Stimulated activated CD4-positive, alpha-beta T cell treated with anti-CD3 and anti-CD28 coated beads, Interleukin-4, amount 100 ng/mL, for 24 hours (primary cell): ENCODE measurements around the gene BCORL1.
A peak's percentile ranks its signal among the peaks of the same experiment; 100 is the strongest.

Experiments
- DNase-seq: peaks from one replicate; pipeline ENCODE4 v3.0.0-alpha.2; 2020

The BCORL1 gene

GRCh38 chrX:130071611-130072344 lies 89.3 kb downstream of the BCORL1 start:
- DNase-seq, result no peak

- no peak for DNase-seq
Measured at GRCh38 chrX:130072345-130072740, 89.9 kb downstream of the BCORL1 start.

DNA sequence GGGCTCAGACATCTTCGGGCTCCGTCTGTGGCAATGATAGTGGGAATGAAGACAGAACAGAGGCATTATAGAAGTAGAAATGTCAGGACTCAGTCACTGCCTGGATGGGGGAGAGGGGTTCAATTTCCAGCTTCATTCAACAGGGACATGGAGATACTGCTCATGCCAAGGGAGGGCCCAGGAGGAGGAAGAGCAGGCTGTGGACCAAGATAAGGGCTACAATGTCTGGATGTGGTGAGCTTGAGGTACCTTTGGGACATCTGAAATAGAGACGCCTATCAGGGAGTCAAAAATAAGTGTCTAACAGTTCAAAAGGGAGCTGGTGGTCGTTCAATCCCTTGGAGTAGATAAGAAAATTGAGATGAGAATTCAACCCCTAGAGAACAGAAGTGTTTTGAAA lies 93.3 kb downstream of the BCORL1 start:
- no peak for DNase-seq

DNA sequence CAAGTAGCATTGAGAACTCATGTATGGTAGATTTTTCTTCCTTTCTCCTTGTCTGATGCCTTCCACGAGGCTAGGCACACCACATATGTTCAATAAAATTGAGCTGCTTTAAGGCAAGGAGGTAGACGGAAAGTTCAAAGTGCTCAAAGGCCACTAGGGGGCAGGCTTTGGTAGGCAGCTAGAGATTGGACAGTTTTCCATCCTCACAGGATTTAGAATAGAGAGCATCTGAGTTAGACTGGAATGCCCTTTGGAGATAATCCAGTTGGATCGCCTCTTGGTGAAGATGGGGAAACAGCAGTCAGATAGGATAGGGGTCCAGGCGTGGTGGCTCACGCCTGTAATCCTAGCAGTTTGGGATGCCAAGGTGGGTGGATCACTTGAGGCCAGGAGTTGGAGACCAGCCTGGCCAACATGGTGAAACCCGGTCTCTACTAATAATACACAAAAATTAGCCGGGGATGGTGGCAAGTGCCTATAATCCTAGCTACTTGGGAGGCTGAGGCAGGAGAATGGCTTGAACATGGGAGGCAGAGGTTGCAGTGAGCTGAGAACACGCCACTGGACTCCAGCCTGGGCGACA lies 97.5 kb downstream of the BCORL1 start:
- DNase-seq, result peak; percentile 62

DNA sequence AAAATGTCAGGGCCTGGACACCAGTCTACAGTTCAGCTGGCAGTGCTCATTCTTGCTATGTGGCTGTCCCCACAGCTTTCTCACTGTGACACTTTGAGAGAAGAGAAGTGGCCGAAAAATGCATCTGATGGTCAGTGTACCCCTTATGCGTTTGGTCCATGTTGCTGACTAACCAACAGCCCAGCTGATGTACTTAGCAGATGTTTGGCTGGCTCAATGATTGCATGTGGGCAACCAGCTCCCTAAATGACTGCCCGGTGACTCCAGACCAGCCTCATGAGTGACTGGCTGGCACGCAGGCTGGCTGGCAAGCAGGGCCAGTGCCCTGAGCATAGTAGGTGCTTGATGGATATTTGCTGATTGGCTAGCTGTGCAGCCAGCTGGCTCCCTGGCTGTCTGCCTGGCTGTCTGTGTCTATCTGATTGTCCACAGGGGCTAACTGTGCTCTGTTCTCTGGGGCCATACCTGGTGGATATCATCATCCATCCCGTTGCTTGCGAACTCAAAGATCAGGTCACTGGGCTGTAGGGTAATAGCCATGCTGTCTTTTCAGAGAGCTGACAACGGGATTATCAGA lies 98.4 kb downstream of the BCORL1 start:
- DNase-seq, result no peak

DNA sequence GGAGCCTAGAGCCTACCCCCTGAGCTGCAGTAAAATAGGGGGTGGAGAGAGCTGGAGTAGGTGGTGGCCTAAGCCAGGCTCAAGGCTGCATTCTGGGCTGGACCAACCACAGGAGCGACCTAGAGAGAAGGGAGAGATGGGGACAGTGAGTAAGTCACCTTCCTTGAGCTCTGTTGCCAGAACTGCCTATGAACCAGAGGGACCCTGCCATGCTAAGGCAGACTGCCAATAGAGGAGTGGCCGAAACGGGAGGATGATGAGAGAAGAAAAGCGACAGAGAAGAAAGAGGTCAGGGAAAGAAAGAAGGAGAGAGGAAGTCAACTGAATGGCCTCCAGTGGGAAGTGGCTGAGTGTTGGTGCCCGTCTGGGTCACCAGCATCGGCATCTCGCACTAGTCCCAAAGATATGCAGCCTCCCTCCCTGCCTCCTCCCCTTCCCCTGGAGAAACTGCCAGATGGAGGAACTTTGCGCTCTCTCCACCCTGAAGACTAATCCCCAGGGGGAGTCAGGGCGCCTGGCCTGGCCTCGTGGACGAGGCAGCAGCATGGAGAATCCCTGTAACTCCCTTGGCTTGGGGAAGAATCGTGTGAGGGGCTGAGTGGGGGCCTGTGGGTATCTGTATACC lies 99.1 kb downstream of the BCORL1 start:
- no peak for DNase-seq

DNA sequence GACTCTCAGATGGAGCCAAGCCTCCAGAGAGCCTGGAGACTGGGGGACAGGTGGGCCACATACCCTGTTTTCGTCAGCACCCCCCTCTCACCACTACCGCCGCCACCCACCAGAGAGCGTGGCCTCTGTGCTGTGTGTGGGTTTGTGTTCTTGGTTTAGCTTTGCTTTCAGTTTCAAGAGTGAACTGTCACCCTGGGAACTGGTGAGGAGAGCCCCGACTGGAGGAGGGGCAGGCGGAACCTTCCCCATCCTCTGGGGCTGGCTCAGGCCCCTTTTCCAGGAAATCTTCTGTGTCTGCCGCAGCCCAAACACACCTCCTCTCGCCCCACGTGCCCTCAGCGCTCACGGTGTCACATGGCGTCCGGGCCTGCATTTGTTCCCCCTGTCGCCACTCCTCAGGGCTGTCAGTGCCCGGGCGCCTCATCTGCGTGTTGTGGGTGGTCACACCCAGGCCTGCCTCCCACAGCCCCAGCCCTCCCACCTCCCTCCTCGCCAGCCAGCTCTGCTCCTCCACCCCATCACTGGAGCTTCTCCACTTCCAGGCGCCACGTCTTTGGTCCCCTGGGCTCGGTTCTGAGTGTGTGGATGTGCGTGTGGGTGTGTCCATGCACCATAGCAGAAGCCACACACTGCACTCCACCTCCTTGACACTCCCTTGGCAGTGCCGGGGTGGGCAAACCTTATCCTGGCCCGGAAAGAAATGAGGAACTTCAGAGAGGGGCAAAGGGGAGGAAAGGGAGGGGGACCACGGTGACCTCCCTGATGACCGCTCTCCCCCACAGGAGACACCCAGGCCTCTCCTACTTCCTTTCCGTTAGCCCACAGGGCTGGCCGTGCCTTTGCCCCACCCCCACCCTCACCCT lies 100.0 kb downstream of the BCORL1 start:
- peak; percentile 73 for DNase-seq

GRCh38 chrX:130083107-130083490 lies 100.7 kb downstream of the BCORL1 start:
- no peak for DNase-seq

DNA sequence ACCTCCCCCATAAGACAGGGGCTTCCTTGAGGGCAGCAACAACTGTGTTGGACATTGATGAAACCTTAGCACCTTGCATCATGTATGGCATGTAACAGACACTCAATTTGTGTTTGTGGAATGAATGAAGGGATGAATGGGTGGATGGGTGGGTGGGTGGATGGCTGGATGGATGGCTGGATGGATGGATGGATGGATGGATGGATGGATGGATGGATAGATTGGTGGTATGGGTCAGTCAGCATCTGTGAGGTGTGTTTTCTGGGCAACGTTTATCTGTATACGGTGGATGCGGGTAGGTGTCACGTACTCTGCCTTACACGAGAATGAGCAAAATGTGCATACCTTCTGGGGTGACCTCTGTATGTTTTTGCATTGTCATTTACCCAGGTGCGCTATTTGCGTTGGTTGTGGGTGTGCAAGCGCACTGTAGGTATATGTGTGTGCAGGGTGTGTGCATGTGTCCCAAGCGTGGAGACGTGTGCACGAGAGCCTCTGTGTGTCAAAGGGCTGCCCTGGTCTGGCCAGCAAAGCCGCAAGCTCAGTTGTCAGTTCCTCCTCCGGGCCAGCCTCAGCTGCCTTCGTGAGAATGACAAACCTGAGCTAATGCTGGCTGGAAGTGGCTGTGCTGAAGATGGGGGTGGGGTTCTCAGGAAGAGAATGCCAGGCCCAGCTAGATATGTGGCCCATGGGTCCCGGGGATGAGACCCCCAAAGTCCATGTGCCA lies 101.4 kb downstream of the BCORL1 start:
- DNase-seq, result no peak

GRCh38 chrX:130084631-130085237 lies 102.3 kb downstream of the BCORL1 start:
- no peak for DNase-seq

GRCh38 chrX:130085551-130086446 lies 103.4 kb downstream of the BCORL1 start:
- peak; percentile 7 for DNase-seq

DNA sequence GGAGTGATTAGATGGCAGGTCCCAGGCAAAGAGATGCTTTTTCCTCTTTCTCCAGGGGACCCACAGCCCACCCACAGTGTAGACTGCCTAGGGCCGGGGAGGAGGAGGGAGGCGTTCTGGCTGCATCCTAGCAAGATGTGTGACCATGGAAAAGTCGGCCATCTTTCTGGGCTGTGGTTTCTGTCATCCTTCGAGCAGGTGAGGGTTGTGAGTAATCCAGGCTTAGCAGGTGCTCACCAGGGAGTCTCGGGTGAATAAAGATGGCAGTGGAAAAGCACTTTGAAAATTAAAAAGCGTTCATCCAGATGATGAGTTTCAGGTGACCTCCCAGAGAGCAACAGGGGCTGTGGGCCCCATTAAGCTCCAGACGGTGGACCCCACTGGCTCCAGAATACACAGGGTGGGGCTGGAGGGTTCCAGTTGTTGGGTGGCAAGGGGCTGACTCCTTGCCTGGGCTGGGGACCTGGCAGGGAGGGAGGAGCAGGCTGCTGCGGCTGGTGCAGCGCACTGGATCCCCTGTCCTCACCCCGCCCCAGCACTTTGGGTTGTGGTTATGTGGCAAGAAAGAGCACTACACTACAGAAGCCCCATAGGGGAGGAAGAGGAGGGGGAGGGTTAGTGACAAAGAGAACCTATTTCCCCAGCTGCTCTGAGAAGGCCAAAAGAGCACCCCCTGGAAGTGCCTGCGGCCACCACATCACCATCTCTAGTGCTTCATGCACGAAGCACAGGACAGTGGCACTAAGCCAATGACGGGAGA lies 104.2 kb downstream of the BCORL1 start:
- DNase-seq, result peak; percentile 62

DNA sequence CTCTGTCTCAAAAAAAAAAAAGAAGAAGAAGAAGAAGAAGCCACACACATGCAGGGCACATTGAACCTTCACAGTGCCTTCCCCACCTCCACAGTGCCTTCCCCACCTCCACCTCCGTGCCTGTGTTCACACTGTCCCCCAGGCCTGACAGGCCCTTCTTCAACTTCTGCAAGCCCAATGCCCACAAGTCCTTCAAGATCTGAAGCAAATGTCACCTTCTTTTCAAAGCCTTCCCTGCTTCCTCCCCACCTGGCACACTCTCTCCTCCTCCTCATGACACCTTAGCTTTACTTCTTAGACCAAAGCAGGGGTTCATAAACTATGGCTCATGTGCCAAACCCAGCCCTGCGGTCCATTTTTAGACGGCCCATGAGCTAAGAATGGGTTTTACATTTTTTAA lies 107.9 kb downstream of the BCORL1 start:
- DNase-seq, result no peak

DNA sequence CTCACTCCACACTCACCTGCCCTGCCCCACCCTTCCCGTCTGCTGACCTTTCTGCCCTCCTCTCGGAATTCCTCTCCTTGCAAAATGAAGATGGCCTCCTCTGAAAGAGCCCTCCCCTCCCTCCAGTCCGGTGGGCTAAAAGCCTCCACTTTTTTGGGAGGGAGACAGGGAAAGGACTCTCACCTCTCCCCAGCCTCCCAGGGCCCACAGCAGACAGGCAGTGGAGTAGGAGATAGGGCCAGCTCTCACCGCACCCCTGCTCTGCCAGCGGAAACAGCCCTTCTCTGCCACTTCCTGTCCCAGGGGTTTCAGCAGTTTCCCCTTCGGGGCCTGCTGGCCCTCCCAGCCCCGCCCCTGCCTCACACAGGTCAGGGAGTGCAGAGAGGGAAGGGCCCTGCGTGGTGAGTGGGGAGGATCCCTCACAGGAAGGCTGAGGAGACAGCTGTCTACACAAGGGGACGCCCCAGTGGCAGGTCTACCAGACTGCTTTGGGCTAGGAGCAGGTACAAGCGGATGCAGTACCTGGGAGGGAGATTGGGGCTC lies 109.6 kb downstream of the BCORL1 start:
- DNase-seq, result peak; percentile 73

GRCh38 chrX:130093271-130093670 lies 110.8 kb downstream of the BCORL1 start:
- no peak for DNase-seq

DNA sequence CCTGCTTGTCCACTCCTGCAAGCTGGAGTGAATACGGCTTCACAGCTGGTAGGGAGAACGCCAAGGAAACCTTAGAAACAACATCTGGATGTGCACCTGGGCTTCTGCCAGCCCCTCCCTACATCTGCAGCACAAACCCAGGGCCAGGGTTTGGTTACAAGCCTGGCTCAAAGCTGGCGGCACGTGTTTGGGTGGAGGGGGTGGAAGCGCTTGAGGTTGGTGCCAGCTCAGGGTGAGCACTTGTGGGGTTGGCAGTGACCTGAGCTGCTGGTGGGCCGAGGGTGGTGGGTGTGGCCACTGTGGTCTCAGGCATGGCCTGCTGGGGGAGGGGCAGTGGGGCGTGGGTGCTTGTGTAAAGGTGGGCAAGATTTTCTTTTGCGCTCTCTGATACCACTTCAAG lies 112.3 kb downstream of the BCORL1 start:
- DNase-seq, result no peak

- no peak for DNase-seq
Measured at GRCh38 chrX:130095249-130096030, 113.0 kb downstream of the BCORL1 start.

- DNase-seq, result no peak
Measured at GRCh38 chrX:130097507-130098209, 115.2 kb downstream of the BCORL1 start.
